ENCODE measurements around the gene WDFY2. TPM values are rescaled to one million over a fixed set of nuclear protein-coding genes. Genes with fewer than 3 reads are reported as not detected.

WDFY2 gene
- total RNA-seq, 3 donors from 2014 or later (not counting 1 experiment from before 2014, with no cell fraction given): 29.5 to 32.1 (median 31.3) TPM

GRCh38 chr13:51551416-51551815 lies 32.8 kb upstream of the WDFY2 start:
- Mint-ChIP-seq H3K4me3 (no peak overlapping the region), H3K9me3 (no peaks in the 10 kb centered on the region), H3K27me3 (ENCODE audit: low read depth in 2 of 2) (peaks cover 1 to 7% of the 10 kb centered on the region in 2 donors), H3K27ac (no peak overlapping the region), H3K36me3 (peaks cover 9% of the 10 kb centered on the region), H3K4me1 (peaks cover 5 to 11% of the 10 kb centered on the region in 2 donors)
- H3K4me1 ChIP-seq (ENCODE audit: control insufficient read depth, insufficient read depth, low read length): no peaks in the 10 kb centered on the region
- no peak for DNase-seq
- H3K27ac ChIP-seq (ENCODE audit: low read length): no peak overlapping the region
- no peak overlapping the region for H3K4me3 ChIP-seq (ENCODE audit: low read length)
- WGBS (ENCODE audit: insufficient coverage): 100% methylated on average over 1 of the region's 2 CpGs
- no peak for ATAC-seq
- H3K9me3 ChIP-seq (ENCODE audit: control insufficient read depth, insufficient read depth, low read length): no peaks in the 10 kb centered on the region
- H3K27me3 ChIP-seq (ENCODE audit: control insufficient read depth, insufficient read depth, low read length): no peaks in the 10 kb centered on the region
- intact Hi-C loops (cut with micrococcal nuclease): no loop called here
- no peaks in the 10 kb centered on the region for H3K36me3 ChIP-seq (ENCODE audit: control insufficient read depth, insufficient read depth, low read length)
- TF ChIP-seq CTCF (IDR thresholded peaks at IDR 0.05): no peak

GRCh38 chr13:51552027-51552426 lies 32.2 kb upstream of the WDFY2 start:
- H3K27me3 ChIP-seq (ENCODE audit: control insufficient read depth, insufficient read depth, low read length): no peaks in the 10 kb centered on the region
- DNase-seq (no peak), ATAC-seq (no peak)
- no peak for TF ChIP-seq CTCF (IDR thresholded peaks at IDR 0.05)
- no peaks in the 10 kb centered on the region for H3K4me1 ChIP-seq (ENCODE audit: control insufficient read depth, insufficient read depth, low read length)
- intact Hi-C loops (cut with micrococcal nuclease): no loop called here
- H3K9me3 ChIP-seq (ENCODE audit: control insufficient read depth, insufficient read depth, low read length): no peaks in the 10 kb centered on the region
- Mint-ChIP-seq H3K27ac (no peak overlapping the region), H3K27me3 (ENCODE audit: low read depth in 2 of 2) (peaks cover 3 to 7% of the 10 kb centered on the region in 2 donors), H3K4me1 (peaks cover 5 to 11% of the 10 kb centered on the region in 2 donors), H3K36me3 (peaks cover 9% of the 10 kb centered on the region), H3K9me3 (no peaks in the 10 kb centered on the region), H3K4me3 (no peak overlapping the region)
- no peaks in the 10 kb centered on the region for H3K36me3 ChIP-seq (ENCODE audit: control insufficient read depth, insufficient read depth, low read length)
- 33% methylated on average over 2 of the region's 2 CpGs for WGBS (ENCODE audit: insufficient coverage)
- no peak overlapping the region for H3K4me3 ChIP-seq (ENCODE audit: low read length)
- no peak overlapping the region for H3K27ac ChIP-seq (ENCODE audit: low read length)

- Mint-ChIP-seq H3K36me3 (peaks cover 9% of the 10 kb centered on the region), H3K27ac (no peak overlapping the region), H3K27me3 (ENCODE audit: low read depth in 2 of 2) (peaks cover 3 to 7% of the 10 kb centered on the region in 2 donors), H3K9me3 (no peaks in the 10 kb centered on the region), H3K4me1 (peaks cover 5 to 11% of the 10 kb centered on the region in 2 donors), H3K4me3 (no peak overlapping the region)
- Histone ChIP-seq H3K9me3 (ENCODE audit: control insufficient read depth, insufficient read depth, low read length) (no peaks in the 10 kb centered on the region), H3K36me3 (ENCODE audit: control insufficient read depth, insufficient read depth, low read length) (no peaks in the 10 kb centered on the region), H3K27me3 (ENCODE audit: control insufficient read depth, insufficient read depth, low read length) (no peaks in the 10 kb centered on the region), H3K4me1 (ENCODE audit: control insufficient read depth, insufficient read depth, low read length) (no peaks in the 10 kb centered on the region), H3K4me3 (ENCODE audit: low read length) (no peak overlapping the region), H3K27ac (ENCODE audit: low read length) (no peak overlapping the region)
- intact Hi-C loops (cut with micrococcal nuclease): no loop called here
- 71% methylated on average over 2 of the region's 2 CpGs for WGBS (ENCODE audit: insufficient coverage)
- no peak for TF ChIP-seq CTCF (IDR thresholded peaks at IDR 0.05)
- DNase-seq: no peak
- no peak for ATAC-seq
Measured at GRCh38 chr13:51553531-51553930, 30.7 kb upstream of the WDFY2 start.

GRCh38 chr13:51556740-51557139 lies 27.5 kb upstream of the WDFY2 start:
- H3K4me3 Mint-ChIP-seq: no peak overlapping the region
- peaks cover 27 to 30% of the 10 kb centered on the region in 2 donors for H3K4me1 Mint-ChIP-seq
- Histone ChIP-seq H3K4me3 (ENCODE audit: low read length) (no peak overlapping the region), H3K27me3 (ENCODE audit: control insufficient read depth, insufficient read depth, low read length) (no peaks in the 10 kb centered on the region), H3K36me3 (ENCODE audit: control insufficient read depth, insufficient read depth, low read length) (no peaks in the 10 kb centered on the region), H3K27ac (ENCODE audit: low read length) (no peak overlapping the region), H3K9me3 (ENCODE audit: control insufficient read depth, insufficient read depth, low read length) (no peaks in the 10 kb centered on the region), H3K4me1 (ENCODE audit: control insufficient read depth, insufficient read depth, low read length) (no peaks in the 10 kb centered on the region)
- H3K27me3 Mint-ChIP-seq (ENCODE audit: low read depth in 2 of 2): peaks cover 0 to 3% of the 10 kb centered on the region in 2 donors
- 93% methylated on average over 7 of the region's 7 CpGs for WGBS (ENCODE audit: insufficient coverage)
- H3K27ac Mint-ChIP-seq: no peak overlapping the region
- intact Hi-C loops (cut with micrococcal nuclease): no loop called here
- no peak for DNase-seq
- H3K9me3 Mint-ChIP-seq: peaks cover 0 to 2% of the 10 kb centered on the region in 2 donors
- ATAC-seq: no peak
- no peak for TF ChIP-seq CTCF (IDR thresholded peaks at IDR 0.05)
- peaks cover 9% of the 10 kb centered on the region for H3K36me3 Mint-ChIP-seq
